Testis (tissue), 3 donors: ENCODE data around the gene KIAA1958. TPM values are rescaled to one million over a fixed set of nuclear protein-coding genes. Genes with fewer than 3 reads are reported as not detected.

Experiments
- DNase-seq: peaks from one replicate; pipeline ENCODE4 v3.0.0-alpha.2; 2019
- H3K27ac ChIP-seq, 2 donors: fragments of 200-600 bp; sonication (generic); one replicate each; pipeline ENCODE4 v1.5.1; 2019
- H3K27me3 ChIP-seq: fragments of 200-600 bp; sonication (generic); one replicate; pipeline ENCODE4 v1.5.1; 2019
- H3K36me3 ChIP-seq: fragments of 200-600 bp; sonication (generic); one replicate; pipeline ENCODE4 v1.5.1; 2017; ENCODE audit warnings: low read depth; ENCODE audit errors: missing control alignments
- H3K4me1 ChIP-seq: fragments of 200-600 bp; sonication (generic); one replicate; pipeline ENCODE4 v1.5.1; 2019
- H3K4me3 ChIP-seq, 2 donors: fragments of 200-600 bp; sonication (generic); one replicate each; pipeline ENCODE4 v1.5.1; 2017 to 2019
- H3K9me3 ChIP-seq: fragments of 200-600 bp; sonication (generic); one replicate; pipeline ENCODE4 v1.5.1; 2017
- CTCF ChIP-seq, 3 experiments: fragments of 450-650 bp in 2 of 3; fragments of 200-600 bp in 1 of 3; sonication (generic) in 1 of 3; IDR thresholded peaks; one replicate each; pipeline ENCODE4 v1.5.1; 2016 to 2019; ENCODE audit warnings: antibody characterized with exemption in 3 of 3, mild to moderate bottlenecking in 2 of 3, moderate library complexity in 1 of 3
- POLR2A ChIP-seq: fragments of 450-650 bp; IDR thresholded peaks from one replicate; pipeline ENCODE4 v1.6.1; 2017; ENCODE audit warnings: antibody characterized with exemption, mild to moderate bottlenecking, moderate library complexity
- WGBS, 2 donors: methylation state at CpG; one replicate each; pipeline ENCODE4 v1.1.5; 2018; 5-methylcytosine and 5-hydroxymethylcytosine counted together
- intact Hi-C: fragments of 100-400 bp; cut with DNase I; formaldehyde crosslinking; loops from one replicate; pipeline ENCODE4 v1.15.1; 2023; ENCODE audit warnings: low total_unique reads
- polyA plus RNA-seq: library from polyadenylated mRNA; stranded (reverse); fragments of 350-450 nt; fragmentation: Illumina TruSeq; extraction: RNeasy Lipid Tissue Mini Kit (QIAGEN cat#74804); gene quantifications from one replicate; pipeline ENCODE4 v1.2.3, GENCODE V29; 2014; ENCODE audit warnings: low read depth, low replicate concordance; ENCODE audit not compliant: insufficient read depth
- total RNA-seq, 2 donors: library from RNA; depleted of rRNA; stranded (reverse); fragments of >200 nt; gene quantifications; one replicate each; pipeline ENCODE4 v1.2.3, GENCODE V29; 2016

KIAA1958 gene
- total and polyA plus RNA-seq, 3 donors from 2014 or later = 14.5 to 74.8 (median 66.5) TPM

- H3K9me3 ChIP-seq = no peaks in the 10 kb centered on the region
- DNase-seq = no peak
- intact Hi-C loops = no loop called here
- no peak for TF ChIP-seq POLR2A
- no peak for TF ChIP-seq CTCF (IDR thresholded peaks at IDR 0.05)
- peaks cover 19% of the 10 kb centered on the region for H3K4me1 ChIP-seq
- no peak overlapping the region for H3K4me3 ChIP-seq
- no peaks in the 10 kb centered on the region for H3K36me3 ChIP-seq
- no peak overlapping the region for H3K27ac ChIP-seq
- H3K27me3 ChIP-seq = no peaks in the 10 kb centered on the region
- 79 to 93% methylated on average over 1 of the region's 1 CpG for WGBS, 2 donors
Measured at GRCh38 chr9:112544477-112544876, 57.9 kb downstream of the KIAA1958 start.

GRCh38 chr9:112545237-112545636, 58.6 kb downstream of the KIAA1958 start:
- Histone ChIP-seq H3K27me3 (no peaks in the 10 kb centered on the region), H3K9me3 (no peaks in the 10 kb centered on the region), H3K27ac (no peak overlapping the region), H3K36me3 (no peaks in the 10 kb centered on the region), H3K4me1 (peaks cover 19% of the 10 kb centered on the region), H3K4me3 (no peak overlapping the region)
- DNase-seq = no peak
- no peak for TF ChIP-seq POLR2A
- intact Hi-C loops = no loop called here

- no peaks in the 10 kb centered on the region for H3K27me3 ChIP-seq
- H3K36me3 ChIP-seq = no peaks in the 10 kb centered on the region
- peak overlapping the region; percentile 27 to 48 for H3K27ac ChIP-seq
- TF ChIP-seq POLR2A (no peak), CTCF (IDR thresholded peaks at IDR 0.05) (no peak)
- 60 to 64% methylated on average over 4 of the region's 4 CpGs for WGBS, 2 donors
- DNase-seq = no peak
- H3K4me3 ChIP-seq = no peak overlapping the region
- intact Hi-C loops = no loop called here
- no peaks in the 10 kb centered on the region for H3K9me3 ChIP-seq
- H3K4me1 ChIP-seq = peaks cover 19% of the 10 kb centered on the region
Measured at GRCh38 chr9:112546149-112547012, 59.8 kb downstream of the KIAA1958 start.

GRCh38 chr9:112548051-112548440, 61.4 kb downstream of the KIAA1958 start:
- TF ChIP-seq POLR2A = no peak
- no peak for TF ChIP-seq CTCF (IDR thresholded peaks at IDR 0.05)

GRCh38 chr9:112548836-112549595, 62.4 kb downstream of the KIAA1958 start:
- 69 to 82% methylated on average over 4 of the region's 4 CpGs for WGBS, 2 donors
- H3K27me3 ChIP-seq = no peaks in the 10 kb centered on the region
- H3K9me3 ChIP-seq = no peaks in the 10 kb centered on the region
- H3K4me1 ChIP-seq = peaks cover 32% of the 10 kb centered on the region
- intact Hi-C loops = no loop called here
- H3K27ac ChIP-seq = peak overlapping the region; percentile 47 to 54
- TF ChIP-seq CTCF (IDR thresholded peaks at IDR 0.05) (no peak), POLR2A (no peak)
- no peak overlapping the region for H3K4me3 ChIP-seq
- H3K36me3 ChIP-seq = no peaks in the 10 kb centered on the region
- DNase-seq = no peak

More at GRCh38 chr9:112548051-112548440, 61.4 kb downstream of the KIAA1958 start:
- DNase-seq = no peak
- Histone ChIP-seq H3K9me3 (no peaks in the 10 kb centered on the region), H3K27me3 (no peaks in the 10 kb centered on the region), H3K27ac (peak overlapping the region; percentile 47 to 54), H3K36me3 (no peaks in the 10 kb centered on the region), H3K4me3 (no peak overlapping the region), H3K4me1 (peaks cover 28% of the 10 kb centered on the region)
- 78 to 82% methylated on average over 4 of the region's 4 CpGs for WGBS, 2 donors
- intact Hi-C loops = no loop called here
